HepG2 (cell line): ENCODE measurements around the gene ARHGEF40. TPM values are rescaled to one million over a fixed set of nuclear protein-coding genes. Genes with fewer than 3 reads are reported as not detected.

ENCODE experiments used
- ATF1 ChIP-seq: IDR thresholded peaks from 2 replicates; pipeline ENCODE4 v1.6.1; 2016; ENCODE audit warnings: mild to moderate bottlenecking, control low read depth
- BORCS8-MEF2B ChIP-seq: sonication (generic); formaldehyde crosslinking; IDR thresholded peaks from 2 replicates; pipeline ENCODE4 v1.8.0; 2022; ENCODE audit warnings: mild to moderate bottlenecking, missing genetic modification reagents
- HDAC1 ChIP-seq: sonication (generic); formaldehyde crosslinking; IDR thresholded peaks from 2 replicates; pipeline ENCODE4 v1.5.1; 2020; ENCODE audit warnings: mild to moderate bottlenecking, missing genetic modification reagents
- ZBTB42 ChIP-seq: sonication (generic); formaldehyde crosslinking; IDR thresholded peaks from 2 replicates; pipeline ENCODE4 v1.5.0; 2020; ENCODE audit warnings: mild to moderate bottlenecking, missing genetic modification reagents
- ZMYM2 ChIP-seq: sonication (generic); formaldehyde crosslinking; IDR thresholded peaks from 2 replicates; pipeline ENCODE4 v1.8.0; 2022; ENCODE audit warnings: mild to moderate bottlenecking, missing genetic modification reagents
- ZNF556 ChIP-seq: sonication (generic); formaldehyde crosslinking; IDR thresholded peaks from 2 replicates; pipeline ENCODE4 v1.4.0; 2020; ENCODE audit warnings: mild to moderate bottlenecking, missing genetic modification reagents, borderline replicate concordance
- polyA plus RNA-seq, 8 experiments: library from polyadenylated mRNA; depleted of rRNA in 3 of 8; stranded (reverse) in 7 of 8; unstranded in 1 of 8; fragments of >200 nt; fragmentation: Illumina TruSeq in 4 of 8; extraction: Trizol in 4 of 8; gene quantifications; 2 replicates each; pipeline versions ENCODE4 v1.2.1 to v1.2.3, GENCODE V29; 2011 to 2016; ENCODE audit warnings: low read depth in 4 of 8, missing spikeins in 1 of 8, mixed read lengths in 1 of 8; ENCODE audit not compliant: insufficient read depth in 1 of 8
- total RNA-seq, 5 experiments: library from RNA; depleted of rRNA; stranded (reverse); fragments of >200 nt; fragmentation: Illumina TruSeq; extraction: Trizol; gene quantifications; 2 replicates each; pipeline ENCODE4 v1.2.3, GENCODE V29; 2016; ENCODE audit warnings: low read depth in 1 of 5
- TF ChIP-seq, protein P1 (sequence below): sonication (generic); formaldehyde crosslinking; IDR thresholded peaks from 2 replicates; pipeline ENCODE4 v1.5.1; 2020; ENCODE audit warnings: mild to moderate bottlenecking, missing genetic modification reagents, borderline replicate concordance
- TF ChIP-seq, protein P2 (sequence below): sonication (generic); formaldehyde crosslinking; IDR thresholded peaks from 2 replicates; pipeline ENCODE4 v1.5.1; 2020; ENCODE audit warnings: mild to moderate bottlenecking, missing genetic modification reagents, moderate library complexity
- TF ChIP-seq, protein P3 (sequence below): sonication (generic); formaldehyde crosslinking; IDR thresholded peaks from 2 replicates; pipeline ENCODE4 v1.5.0; 2020; ENCODE audit warnings: mild to moderate bottlenecking, missing genetic modification reagents, borderline replicate concordance
- TF ChIP-seq, protein P4 (sequence below): IDR thresholded peaks from 2 replicates; pipeline ENCODE4 v1.6.1; 2012; ENCODE audit warnings: low read depth, low read length, improper control_type of control experiment

Gene ARHGEF40
- total and polyA plus RNA-seq, 2 of the 13 experiments (the other 11 are each of a cell fraction or from before 2014, with no cell fraction given), result 28.1 to 78.1 TPM

DNA sequence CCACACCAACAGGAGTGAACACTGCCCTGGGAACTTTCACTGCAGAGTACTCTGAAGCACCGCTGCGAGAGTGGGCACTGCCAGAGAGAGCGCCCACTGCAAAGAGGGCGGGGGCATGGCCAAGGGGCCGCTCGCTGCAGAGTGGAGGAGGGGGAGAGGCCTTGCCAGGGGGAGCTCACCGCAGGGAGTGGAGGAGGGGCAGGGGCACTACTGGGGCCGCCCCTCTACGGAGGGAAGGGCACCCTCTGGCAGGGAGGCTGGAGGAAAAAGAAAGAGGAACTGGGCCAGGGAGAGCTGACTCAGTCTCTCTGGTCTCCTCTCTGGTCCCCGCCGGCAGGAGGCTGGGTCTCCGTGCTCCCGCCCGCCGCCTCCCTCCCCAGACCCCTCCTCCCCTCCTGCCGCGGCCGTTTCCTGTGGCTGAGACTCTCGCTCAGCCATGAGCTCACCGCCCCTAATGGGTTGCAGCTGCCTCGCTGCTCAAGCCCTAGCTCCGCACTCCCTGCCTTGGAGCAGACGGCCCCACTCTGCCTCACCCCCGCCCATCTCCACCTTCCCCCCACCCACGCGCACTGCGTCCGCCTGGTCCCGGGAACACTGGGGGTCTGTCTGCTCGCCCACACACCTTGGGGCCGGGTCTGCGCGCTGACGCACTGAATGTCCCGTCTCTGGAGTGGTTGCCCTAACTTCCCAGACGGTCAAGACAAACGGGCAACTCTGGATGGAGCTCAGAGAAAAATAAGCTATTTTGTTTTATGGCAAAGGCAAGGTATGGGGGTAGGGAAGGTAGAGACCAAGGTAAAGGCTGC, 1.3 kb downstream of the ARHGEF40 start (continued):
- peak; percentile 30 for TF ChIP-seq BORCS8-MEF2B (CRISPR knock-in tag)
- TF ChIP-seq ZBTB42, result no peak
- TF ChIP-seq, protein P1, sequence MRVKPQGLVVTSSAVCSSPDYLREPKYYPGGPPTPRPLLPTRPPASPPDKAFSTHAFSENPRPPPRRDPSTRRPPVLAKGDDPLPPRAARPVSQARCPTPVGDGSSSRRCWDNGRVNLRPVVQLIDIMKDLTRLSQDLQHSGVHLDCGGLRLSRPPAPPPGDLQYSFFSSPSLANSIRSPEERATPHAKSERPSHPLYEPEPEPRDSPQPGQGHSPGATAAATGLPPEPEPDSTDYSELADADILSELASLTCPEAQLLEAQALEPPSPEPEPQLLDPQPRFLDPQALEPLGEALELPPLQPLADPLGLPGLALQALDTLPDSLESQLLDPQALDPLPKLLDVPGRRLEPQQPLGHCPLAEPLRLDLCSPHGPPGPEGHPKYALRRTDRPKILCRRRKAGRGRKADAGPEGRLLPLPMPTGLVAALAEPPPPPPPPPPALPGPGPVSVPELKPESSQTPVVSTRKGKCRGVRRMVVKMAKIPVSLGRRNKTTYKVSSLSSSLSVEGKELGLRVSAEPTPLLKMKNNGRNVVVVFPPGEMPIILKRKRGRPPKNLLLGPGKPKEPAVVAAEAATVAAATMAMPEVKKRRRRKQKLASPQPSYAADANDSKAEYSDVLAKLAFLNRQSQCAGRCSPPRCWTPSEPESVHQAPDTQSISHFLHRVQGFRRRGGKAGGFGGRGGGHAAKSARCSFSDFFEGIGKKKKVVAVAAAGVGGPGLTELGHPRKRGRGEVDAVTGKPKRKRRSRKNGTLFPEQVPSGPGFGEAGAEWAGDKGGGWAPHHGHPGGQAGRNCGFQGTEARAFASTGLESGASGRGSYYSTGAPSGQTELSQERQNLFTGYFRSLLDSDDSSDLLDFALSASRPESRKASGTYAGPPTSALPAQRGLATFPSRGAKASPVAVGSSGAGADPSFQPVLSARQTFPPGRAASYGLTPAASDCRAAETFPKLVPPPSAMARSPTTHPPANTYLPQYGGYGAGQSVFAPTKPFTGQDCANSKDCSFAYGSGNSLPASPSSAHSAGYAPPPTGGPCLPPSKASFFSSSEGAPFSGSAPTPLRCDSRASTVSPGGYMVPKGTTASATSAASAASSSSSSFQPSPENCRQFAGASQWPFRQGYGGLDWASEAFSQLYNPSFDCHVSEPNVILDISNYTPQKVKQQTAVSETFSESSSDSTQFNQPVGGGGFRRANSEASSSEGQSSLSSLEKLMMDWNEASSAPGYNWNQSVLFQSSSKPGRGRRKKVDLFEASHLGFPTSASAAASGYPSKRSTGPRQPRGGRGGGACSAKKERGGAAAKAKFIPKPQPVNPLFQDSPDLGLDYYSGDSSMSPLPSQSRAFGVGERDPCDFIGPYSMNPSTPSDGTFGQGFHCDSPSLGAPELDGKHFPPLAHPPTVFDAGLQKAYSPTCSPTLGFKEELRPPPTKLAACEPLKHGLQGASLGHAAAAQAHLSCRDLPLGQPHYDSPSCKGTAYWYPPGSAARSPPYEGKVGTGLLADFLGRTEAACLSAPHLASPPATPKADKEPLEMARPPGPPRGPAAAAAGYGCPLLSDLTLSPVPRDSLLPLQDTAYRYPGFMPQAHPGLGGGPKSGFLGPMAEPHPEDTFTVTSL (CRISPR knock-in tag), result peak; percentile 65; the same call in 1 of the 2 replicates
- no peak for TF ChIP-seq ZNF556
- peak; percentile 81 for TF ChIP-seq HDAC1 (CRISPR knock-in tag)
- TF ChIP-seq, protein P2, sequence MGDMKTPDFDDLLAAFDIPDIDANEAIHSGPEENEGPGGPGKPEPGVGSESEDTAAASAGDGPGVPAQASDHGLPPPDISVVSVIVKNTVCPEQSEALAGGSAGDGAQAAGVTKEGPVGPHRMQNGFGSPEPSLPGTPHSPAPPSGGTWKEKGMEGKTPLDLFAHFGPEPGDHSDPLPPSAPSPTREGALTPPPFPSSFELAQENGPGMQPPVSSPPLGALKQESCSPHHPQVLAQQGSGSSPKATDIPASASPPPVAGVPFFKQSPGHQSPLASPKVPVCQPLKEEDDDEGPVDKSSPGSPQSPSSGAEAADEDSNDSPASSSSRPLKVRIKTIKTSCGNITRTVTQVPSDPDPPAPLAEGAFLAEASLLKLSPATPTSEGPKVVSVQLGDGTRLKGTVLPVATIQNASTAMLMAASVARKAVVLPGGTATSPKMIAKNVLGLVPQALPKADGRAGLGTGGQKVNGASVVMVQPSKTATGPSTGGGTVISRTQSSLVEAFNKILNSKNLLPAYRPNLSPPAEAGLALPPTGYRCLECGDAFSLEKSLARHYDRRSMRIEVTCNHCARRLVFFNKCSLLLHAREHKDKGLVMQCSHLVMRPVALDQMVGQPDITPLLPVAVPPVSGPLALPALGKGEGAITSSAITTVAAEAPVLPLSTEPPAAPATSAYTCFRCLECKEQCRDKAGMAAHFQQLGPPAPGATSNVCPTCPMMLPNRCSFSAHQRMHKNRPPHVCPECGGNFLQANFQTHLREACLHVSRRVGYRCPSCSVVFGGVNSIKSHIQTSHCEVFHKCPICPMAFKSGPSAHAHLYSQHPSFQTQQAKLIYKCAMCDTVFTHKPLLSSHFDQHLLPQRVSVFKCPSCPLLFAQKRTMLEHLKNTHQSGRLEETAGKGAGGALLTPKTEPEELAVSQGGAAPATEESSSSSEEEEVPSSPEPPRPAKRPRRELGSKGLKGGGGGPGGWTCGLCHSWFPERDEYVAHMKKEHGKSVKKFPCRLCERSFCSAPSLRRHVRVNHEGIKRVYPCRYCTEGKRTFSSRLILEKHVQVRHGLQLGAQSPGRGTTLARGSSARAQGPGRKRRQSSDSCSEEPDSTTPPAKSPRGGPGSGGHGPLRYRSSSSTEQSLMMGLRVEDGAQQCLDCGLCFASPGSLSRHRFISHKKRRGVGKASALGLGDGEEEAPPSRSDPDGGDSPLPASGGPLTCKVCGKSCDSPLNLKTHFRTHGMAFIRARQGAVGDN, result peak; percentile 73
- no peak for TF ChIP-seq ATF1 (CRISPR knock-in tag)
- 0 out of 2 replicates have a peak, but pooled peaks have one; percentile 32 for TF ChIP-seq ZMYM2 (CRISPR knock-in tag)
- TF ChIP-seq, protein P3, sequence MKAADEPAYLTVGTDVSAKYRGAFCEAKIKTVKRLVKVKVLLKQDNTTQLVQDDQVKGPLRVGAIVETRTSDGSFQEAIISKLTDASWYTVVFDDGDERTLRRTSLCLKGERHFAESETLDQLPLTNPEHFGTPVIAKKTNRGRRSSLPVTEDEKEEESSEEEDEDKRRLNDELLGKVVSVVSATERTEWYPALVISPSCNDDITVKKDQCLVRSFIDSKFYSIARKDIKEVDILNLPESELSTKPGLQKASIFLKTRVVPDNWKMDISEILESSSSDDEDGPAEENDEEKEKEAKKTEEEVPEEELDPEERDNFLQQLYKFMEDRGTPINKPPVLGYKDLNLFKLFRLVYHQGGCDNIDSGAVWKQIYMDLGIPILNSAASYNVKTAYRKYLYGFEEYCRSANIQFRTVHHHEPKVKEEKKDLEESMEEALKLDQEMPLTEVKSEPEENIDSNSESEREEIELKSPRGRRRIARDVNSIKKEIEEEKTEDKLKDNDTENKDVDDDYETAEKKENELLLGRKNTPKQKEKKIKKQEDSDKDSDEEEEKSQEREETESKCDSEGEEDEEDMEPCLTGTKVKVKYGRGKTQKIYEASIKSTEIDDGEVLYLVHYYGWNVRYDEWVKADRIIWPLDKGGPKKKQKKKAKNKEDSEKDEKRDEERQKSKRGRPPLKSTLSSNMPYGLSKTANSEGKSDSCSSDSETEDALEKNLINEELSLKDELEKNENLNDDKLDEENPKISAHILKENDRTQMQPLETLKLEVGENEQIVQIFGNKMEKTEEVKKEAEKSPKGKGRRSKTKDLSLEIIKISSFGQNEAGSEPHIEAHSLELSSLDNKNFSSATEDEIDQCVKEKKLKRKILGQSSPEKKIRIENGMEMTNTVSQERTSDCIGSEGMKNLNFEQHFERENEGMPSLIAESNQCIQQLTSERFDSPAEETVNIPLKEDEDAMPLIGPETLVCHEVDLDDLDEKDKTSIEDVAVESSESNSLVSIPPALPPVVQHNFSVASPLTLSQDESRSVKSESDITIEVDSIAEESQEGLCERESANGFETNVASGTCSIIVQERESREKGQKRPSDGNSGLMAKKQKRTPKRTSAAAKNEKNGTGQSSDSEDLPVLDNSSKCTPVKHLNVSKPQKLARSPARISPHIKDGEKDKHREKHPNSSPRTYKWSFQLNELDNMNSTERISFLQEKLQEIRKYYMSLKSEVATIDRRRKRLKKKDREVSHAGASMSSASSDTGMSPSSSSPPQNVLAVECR (CRISPR knock-in tag), result peak; percentile 48
- TF ChIP-seq, protein P4, sequence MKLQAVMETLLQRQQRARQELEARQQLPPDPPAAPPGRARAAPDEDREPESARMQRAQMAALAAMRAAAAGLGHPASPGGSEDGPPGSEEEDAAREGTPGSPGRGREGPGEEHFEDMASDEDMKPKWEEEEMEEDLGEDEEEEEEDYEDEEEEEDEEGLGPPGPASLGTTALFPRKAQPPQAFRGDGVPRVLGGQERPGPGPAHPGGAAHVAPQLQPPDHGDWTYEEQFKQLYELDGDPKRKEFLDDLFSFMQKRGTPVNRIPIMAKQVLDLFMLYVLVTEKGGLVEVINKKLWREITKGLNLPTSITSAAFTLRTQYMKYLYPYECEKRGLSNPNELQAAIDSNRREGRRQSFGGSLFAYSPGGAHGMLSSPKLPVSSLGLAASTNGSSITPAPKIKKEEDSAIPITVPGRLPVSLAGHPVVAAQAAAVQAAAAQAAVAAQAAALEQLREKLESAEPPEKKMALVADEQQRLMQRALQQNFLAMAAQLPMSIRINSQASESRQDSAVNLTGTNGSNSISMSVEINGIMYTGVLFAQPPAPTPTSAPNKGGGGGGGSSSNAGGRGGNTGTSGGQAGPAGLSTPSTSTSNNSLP, result no peak
